Effector CD4-positive, alpha-beta T cell (primary cell): Measurements from ENCODE around the gene HDAC4.

Experiments
- DNase-seq: peaks from one replicate; pipeline ENCODE4 v3.0.0-alpha.2; 2020

The HDAC4 gene

GRCh38 chr2:239146011-239146641 is 254.7 kb downstream of the HDAC4 start:
- DNase-seq: no peak

- no peak for DNase-seq
Measured at GRCh38 chr2:239145601-239146000, 255.2 kb downstream of the HDAC4 start.

- no peak for DNase-seq
Measured at GRCh38 chr2:239145106-239145505, 255.7 kb downstream of the HDAC4 start.

- no peak for DNase-seq
Measured at GRCh38 chr2:239144713-239144999, 256.2 kb downstream of the HDAC4 start.

- DNase-seq: peak; percentile 13
Measured at GRCh38 chr2:239143858-239144712, 256.7 kb downstream of the HDAC4 start.

GRCh38 chr2:239142806-239143205 is 258.0 kb downstream of the HDAC4 start:
- DNase-seq: no peak

- no peak for DNase-seq
Measured at GRCh38 chr2:239142296-239142695, 258.5 kb downstream of the HDAC4 start.

GRCh38 chr2:239141021-239141760 is 259.6 kb downstream of the HDAC4 start:
- no peak for DNase-seq

- DNase-seq: no peak
Measured at GRCh38 chr2:239140346-239141020, 260.3 kb downstream of the HDAC4 start.

- DNase-seq: no peak
Measured at GRCh38 chr2:239139566-239139965, 261.3 kb downstream of the HDAC4 start.

- no peak for DNase-seq
Measured at GRCh38 chr2:239139101-239139500, 261.7 kb downstream of the HDAC4 start.

GRCh38 chr2:239138610-239139009 is 262.2 kb downstream of the HDAC4 start:
- no peak for DNase-seq

GRCh38 chr2:239137898-239138283 is 262.9 kb downstream of the HDAC4 start:
- DNase-seq: no peak

GRCh38 chr2:239137165-239137897 is 263.5 kb downstream of the HDAC4 start:
- DNase-seq: no peak

GRCh38 chr2:239136762-239137161 is 264.1 kb downstream of the HDAC4 start:
- DNase-seq: no peak

- DNase-seq: no peak
Measured at GRCh38 chr2:239136203-239136602, 264.6 kb downstream of the HDAC4 start.

GRCh38 chr2:239135531-239135930 is 265.3 kb downstream of the HDAC4 start:
- DNase-seq: no peak

- DNase-seq: no peak
Measured at GRCh38 chr2:239133945-239134570, 266.8 kb downstream of the HDAC4 start.

GRCh38 chr2:239132786-239133185 is 268.0 kb downstream of the HDAC4 start:
- no peak for DNase-seq

GRCh38 chr2:239132156-239132709 is 268.6 kb downstream of the HDAC4 start:
- DNase-seq: no peak

- no peak for DNase-seq
Measured at GRCh38 chr2:239131521-239131920, 269.3 kb downstream of the HDAC4 start.
